Right lobe of liver (tissue), 4 donors: ENCODE measurements around the gene MCTP1.

Source experiments
- POLR2A ChIP-seq: fragments of 450-650 bp; IDR thresholded peaks from one replicate; pipeline ENCODE4 v1.6.1; 2017; ENCODE audit warnings: antibody characterized with exemption, mild to moderate bottlenecking
- TF ChIP-seq, protein P1 (sequence below), 4 donors: fragments of 200-600 bp in 3 of 4; fragments of 450-650 bp in 1 of 4; IDR thresholded peaks; one replicate each; pipeline versions ENCODE4 v1.5.1 to v1.8.0; 2016 to 2022; ENCODE audit warnings: antibody characterized with exemption in 4 of 4, mild to moderate bottlenecking in 2 of 4
- donor health status: DM: no; HTN: no; CAD: no.
- donor health status: DM: no; HTN: no; CAD: no.
- donor health status: DM: no; HTN: yes; CAD: no.

DNA sequence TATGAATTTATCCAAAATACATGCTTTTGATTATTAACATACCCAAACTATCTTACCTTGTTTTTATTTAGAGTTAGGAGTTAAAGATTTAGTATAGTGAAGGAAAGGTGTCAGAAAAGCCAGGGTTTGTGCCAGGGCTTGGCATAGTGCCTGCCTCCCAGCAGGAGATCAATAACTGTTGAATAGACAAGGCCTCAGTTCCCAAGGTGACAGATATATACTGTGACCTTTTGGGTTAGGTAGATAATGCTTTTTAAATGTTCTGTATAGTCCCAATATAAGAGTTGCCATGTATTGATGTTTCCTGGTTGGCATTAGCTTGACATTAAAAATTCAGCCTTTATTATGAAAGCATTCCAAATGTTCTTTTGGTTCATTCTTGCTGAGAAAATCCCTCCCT, 121.8 kb downstream of the MCTP1 start:
- TF ChIP-seq, protein P1, sequence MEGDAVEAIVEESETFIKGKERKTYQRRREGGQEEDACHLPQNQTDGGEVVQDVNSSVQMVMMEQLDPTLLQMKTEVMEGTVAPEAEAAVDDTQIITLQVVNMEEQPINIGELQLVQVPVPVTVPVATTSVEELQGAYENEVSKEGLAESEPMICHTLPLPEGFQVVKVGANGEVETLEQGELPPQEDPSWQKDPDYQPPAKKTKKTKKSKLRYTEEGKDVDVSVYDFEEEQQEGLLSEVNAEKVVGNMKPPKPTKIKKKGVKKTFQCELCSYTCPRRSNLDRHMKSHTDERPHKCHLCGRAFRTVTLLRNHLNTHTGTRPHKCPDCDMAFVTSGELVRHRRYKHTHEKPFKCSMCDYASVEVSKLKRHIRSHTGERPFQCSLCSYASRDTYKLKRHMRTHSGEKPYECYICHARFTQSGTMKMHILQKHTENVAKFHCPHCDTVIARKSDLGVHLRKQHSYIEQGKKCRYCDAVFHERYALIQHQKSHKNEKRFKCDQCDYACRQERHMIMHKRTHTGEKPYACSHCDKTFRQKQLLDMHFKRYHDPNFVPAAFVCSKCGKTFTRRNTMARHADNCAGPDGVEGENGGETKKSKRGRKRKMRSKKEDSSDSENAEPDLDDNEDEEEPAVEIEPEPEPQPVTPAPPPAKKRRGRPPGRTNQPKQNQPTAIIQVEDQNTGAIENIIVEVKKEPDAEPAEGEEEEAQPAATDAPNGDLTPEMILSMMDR (IDR thresholded peaks at IDR 0.05), result no peak
- no peak for TF ChIP-seq POLR2A
